Esophagus squamous epithelium (tissue), 5 donors: Measurements from ENCODE around the gene UBXN11. TPM values are rescaled to one million over a fixed set of nuclear protein-coding genes. Genes with fewer than 3 reads are reported as not detected.

Experiments used
- DNase-seq: peaks from one replicate; lab custom pipeline; 2025; lab: John Stamatoyannopoulos, UW
- H3K27ac ChIP-seq, 4 donors: fragments of 200-600 bp; sonication (generic); one replicate each; pipeline ENCODE4 v1.5.1; 2016 to 2019; ENCODE audit warnings: mild to moderate bottlenecking in 1 of 4
- H3K27me3 ChIP-seq, 4 donors: fragments of 200-600 bp; sonication (generic); 1 replicate in 3 of 4; 2 replicates in 1 of 4; pipeline versions ENCODE4 v1.5.1 to v1.6.0; 2017 to 2021; ENCODE audit warnings: antibody characterized with exemption in 1 of 4
- H3K36me3 ChIP-seq, 3 donors: fragments of 200-600 bp; sonication (generic); one replicate each; pipeline ENCODE4 v1.5.1; 2016 to 2019
- H3K4me1 ChIP-seq, 3 donors: fragments of 200-600 bp; sonication (generic); one replicate each; pipeline ENCODE4 v1.5.1; 2017 to 2019
- H3K4me3 ChIP-seq, 4 donors: fragments of 200-600 bp; sonication (generic); 1 replicate in 3 of 4; 2 replicates in 1 of 4; pipeline ENCODE4 v1.5.1; 2016 to 2019; ENCODE audit warnings: mild to moderate bottlenecking in 2 of 4, moderate library complexity in 1 of 4
- H3K9me3 ChIP-seq, 3 donors: fragments of 200-600 bp; sonication (generic); one replicate each; pipeline ENCODE4 v1.5.1; 2016 to 2019
- CTCF ChIP-seq, 6 experiments: fragments of 450-650 bp in 4 of 6; fragments of 200-600 bp in 2 of 6; sonication (generic) in 2 of 6; IDR thresholded peaks; one replicate each; pipeline ENCODE4 v1.5.1; 2016 to 2019; ENCODE audit warnings: antibody characterized with exemption in 6 of 6, mild to moderate bottlenecking in 4 of 6, moderate library complexity in 4 of 6
- POLR2A ChIP-seq, 4 donors: fragments of 450-650 bp; IDR thresholded peaks; one replicate each; pipeline ENCODE4 v1.6.1; 2017; ENCODE audit warnings: antibody characterized with exemption in 4 of 4, mild to moderate bottlenecking in 4 of 4, moderate library complexity in 3 of 4
- WGBS, 2 donors: methylation state at CpG; one replicate each; pipeline ENCODE4 v1.1.5; 2018; 5-methylcytosine and 5-hydroxymethylcytosine counted together
- intact Hi-C: fragments of 100-400 bp; cut with DNase I; formaldehyde crosslinking; loops from one replicate; pipeline ENCODE4 v1.15.0; 2022
- total RNA-seq, 4 donors: library from RNA; depleted of rRNA; stranded (reverse); fragments of >200 nt; gene quantifications; one replicate each; pipeline ENCODE4 v1.1.0, GENCODE V29; 2016
- donor health status: DM: yes; HTN: yes; CAD: no.

The UBXN11 gene
- total RNA-seq, 4 donors from 2014 or later = 3.2 to 9.2 (median 3.7) TPM

GRCh38 chr1:26259578-26259977, 46.9 kb downstream of the UBXN11 start:
- H3K4me1 ChIP-seq = no peaks in the 10 kb centered on the region
- peaks cover 0 to 100% (median 23%) of the 10 kb centered on the region in 3 donors for H3K36me3 ChIP-seq
- no peaks in the 10 kb centered on the region for H3K27me3 ChIP-seq
- 84 to 86% methylated on average over 5 of the region's 5 CpGs for WGBS, 2 donors
- H3K27ac ChIP-seq = no peak overlapping the region
- intact Hi-C loops = no loop called here
- no peak for DNase-seq
- H3K9me3 ChIP-seq = no peaks in the 10 kb centered on the region
- no peak overlapping the region for H3K4me3 ChIP-seq
- TF ChIP-seq CTCF (IDR thresholded peaks at IDR 0.05) = no peak
- no peak for TF ChIP-seq POLR2A (IDR thresholded peaks at IDR 0.05)

GRCh38 chr1:26259005-26259404, 47.4 kb downstream of the UBXN11 start:
- H3K27me3 ChIP-seq = no peaks in the 10 kb centered on the region
- TF ChIP-seq POLR2A (IDR thresholded peaks at IDR 0.05) (no peak), CTCF (IDR thresholded peaks at IDR 0.05) (no peak)
- WGBS, 2 donors = 72 to 88% methylated on average over 2 of the region's 2 CpGs
- H3K36me3 ChIP-seq = peaks cover 0 to 97% (median 23%) of the 10 kb centered on the region in 3 donors
- no peaks in the 10 kb centered on the region for H3K4me1 ChIP-seq
- DNase-seq = no peak
- no peaks in the 10 kb centered on the region for H3K9me3 ChIP-seq
- intact Hi-C loops = no loop called here
- H3K4me3 ChIP-seq = no peak overlapping the region
- H3K27ac ChIP-seq = no peak overlapping the region

- Histone ChIP-seq H3K27ac (no peak overlapping the region), H3K36me3 (peaks cover 0 to 87% (median 19%) of the 10 kb centered on the region in 3 donors), H3K4me1 (no peaks in the 10 kb centered on the region), H3K4me3 (no peak overlapping the region), H3K27me3 (no peaks in the 10 kb centered on the region), H3K9me3 (no peaks in the 10 kb centered on the region)
- intact Hi-C loops = no loop called here
- DNase-seq = no peak
- TF ChIP-seq POLR2A (IDR thresholded peaks at IDR 0.05) (no peak), CTCF (IDR thresholded peaks at IDR 0.05) (no peak)
- WGBS, 2 donors = 100% methylated on average over 1 of the region's 2 CpGs; no CpG with 5 or more reads in 1 of the 2 donors
These were observed 49.2 kb downstream of the UBXN11 start for GRCh38 chr1:26257222-26257621.

GRCh38 chr1:26254404-26254803, 52.0 kb downstream of the UBXN11 start:
- Histone ChIP-seq H3K4me1 (no peaks in the 10 kb centered on the region), H3K36me3 (peaks cover 0 to 77% (median 8%) of the 10 kb centered on the region in 3 donors), H3K27ac (no peak overlapping the region), H3K27me3 (no peaks in the 10 kb centered on the region), H3K9me3 (no peaks in the 10 kb centered on the region), H3K4me3 (no peak overlapping the region)
- intact Hi-C loops = no loop called here
- WGBS, 2 donors = 96 to 100% methylated on average over 3 of the region's 3 CpGs
- no peak for DNase-seq
- TF ChIP-seq CTCF (IDR thresholded peaks at IDR 0.05) = no peak
- no peak for TF ChIP-seq POLR2A (IDR thresholded peaks at IDR 0.05)

GRCh38 chr1:26252718-26253117, 53.7 kb downstream of the UBXN11 start:
- Histone ChIP-seq H3K27ac (no peak overlapping the region), H3K4me3 (no peak overlapping the region), H3K36me3 (peaks cover 0 to 69% (median 5%) of the 10 kb centered on the region in 3 donors), H3K9me3 (no peaks in the 10 kb centered on the region), H3K4me1 (no peaks in the 10 kb centered on the region), H3K27me3 (no peaks in the 10 kb centered on the region)
- no peak for DNase-seq
- TF ChIP-seq POLR2A (IDR thresholded peaks at IDR 0.05) (no peak), CTCF (IDR thresholded peaks at IDR 0.05) (no peak)
- intact Hi-C loops = no loop called here
- 74 to 77% methylated on average over 7 of the region's 7 CpGs for WGBS, 2 donors
